Cardiac fibroblast (primary cell): Measurements from ENCODE around the gene NXNL1.
"Not testable (repeated sequence)": the region's sequence is repeated elsewhere in the genome, so short reads cannot be mapped to it uniquely, and the experiment has no call there.

Experiments
- DNase-seq, 2 donors: peaks; one replicate each; pipeline versions ENCODE4 v3.0.0 to v3.0.0-alpha.2; 2010; ENCODE audit warnings: low read depth in 2 of 2
- H3K4me3 ChIP-seq, 2 donors: replicated peaks in 1 of 2; 1 replicate in 1 of 2; 2 replicates in 1 of 2; pipeline ENCODE4 v1.5.1; 2011; ENCODE audit warnings: low read depth in 2 of 2, low read length in 2 of 2, mild to moderate bottlenecking in 2 of 2, moderate library complexity in 1 of 2
- CTCF ChIP-seq: IDR thresholded peaks from one replicate; pipeline ENCODE4 v1.5.1; 2011; ENCODE audit warnings: low read depth, mild to moderate bottlenecking, low read length, inconsistent platforms

Gene NXNL1

GRCh38 chr19:17460372-17461230 is at the start of gene NXNL1:
TSS of gene NXNL1 (minus strand) at chr19:17460926. CDS start at chr19:17460869, 57 bp downstream.
- TF ChIP-seq CTCF, result no peak
- DNase-seq, result no peak
- H3K4me3 ChIP-seq, result no peak within 1 kb of the TSS

GRCh38 chr19:17508558-17508933 is 47.8 kb upstream of the NXNL1 start:
- DNase-seq, result not testable (repeated sequence)

GRCh38 chr19:17506745-17507144 is 46.0 kb upstream of the NXNL1 start:
- no peak overlapping the region for H3K4me3 ChIP-seq
- no peak for TF ChIP-seq CTCF
- no peak for DNase-seq

More at GRCh38 chr19:17508558-17508933, 47.8 kb upstream of the NXNL1 start:
- not testable (repeated sequence) for H3K4me3 ChIP-seq

GRCh38 chr19:17505223-17505622 is 44.5 kb upstream of the NXNL1 start:
- H3K4me3 ChIP-seq, result no peak overlapping the region
- no peak for DNase-seq
- no peak for TF ChIP-seq CTCF

GRCh38 chr19:17504456-17504855 is 43.7 kb upstream of the NXNL1 start:
- TF ChIP-seq CTCF, result no peak
- H3K4me3 ChIP-seq, result no peak overlapping the region
- no peak for DNase-seq

GRCh38 chr19:17504030-17504429 is 43.3 kb upstream of the NXNL1 start:
- DNase-seq, result no peak
- no peak overlapping the region for H3K4me3 ChIP-seq
- TF ChIP-seq CTCF, result no peak

- no peak for DNase-seq
- no peak overlapping the region for H3K4me3 ChIP-seq
- no peak for TF ChIP-seq CTCF
Observed at GRCh38 chr19:17503240-17503639, 42.5 kb upstream of the NXNL1 start.
